Heart left ventricle (tissue), 13 donors: ENCODE results near the gene MTRFR.

Experiments
- POLR2A ChIP-seq, 2 donors: fragments of 450-650 bp; IDR thresholded peaks; one replicate each; pipeline ENCODE4 v1.6.1; 2017; ENCODE audit warnings: antibody characterized with exemption in 2 of 2, mild to moderate bottlenecking in 2 of 2, moderate library complexity in 2 of 2
- TF ChIP-seq, protein P1 (sequence below), 12 donors: fragments of 200-600 bp; sonication (generic) in 4 of 12; IDR thresholded peaks; one replicate each; pipeline versions ENCODE4 v1.5.0 to v1.8.0; 2018 to 2022; ENCODE audit warnings: antibody characterized with exemption in 12 of 12, mild to moderate bottlenecking in 5 of 12
- donor health status: ischemic (EF 13 %, LVEDD 7.1; RV severe dilation, severe dysfunction).
- donor health status: DM: no; HTN: yes; CAD: no.
- donor health status: DM: no; HTN: no; CAD: no.
- donor health status: ischemic (EF 25% LVEDD 6.9; RV normal size, moderate dysfunction).
- donor health status: ischemic (EF 25% LVEDD 5.7; RV mildly dilated, moderate dysfunction).
- donor health status: ischemic (EF 35%, LVEDD 5.7; RV mildly dilated, moderate dysfunction).
- donor health status: nonischemic (EF 11% LVEDD 7.7; RV severe dilation, severe dysfunction).
- donor health status: DM: yes; HTN: yes; CAD: no.
- donor health status: PGD.
- donor health status: ischemic (EF 29% LVEDD 5.4; RV normal size, mild dysfunction).
- donor health status: nonischemic (EF 23%, LVEDD 6.1; RV moderate dilation, normal function).

DNA sequence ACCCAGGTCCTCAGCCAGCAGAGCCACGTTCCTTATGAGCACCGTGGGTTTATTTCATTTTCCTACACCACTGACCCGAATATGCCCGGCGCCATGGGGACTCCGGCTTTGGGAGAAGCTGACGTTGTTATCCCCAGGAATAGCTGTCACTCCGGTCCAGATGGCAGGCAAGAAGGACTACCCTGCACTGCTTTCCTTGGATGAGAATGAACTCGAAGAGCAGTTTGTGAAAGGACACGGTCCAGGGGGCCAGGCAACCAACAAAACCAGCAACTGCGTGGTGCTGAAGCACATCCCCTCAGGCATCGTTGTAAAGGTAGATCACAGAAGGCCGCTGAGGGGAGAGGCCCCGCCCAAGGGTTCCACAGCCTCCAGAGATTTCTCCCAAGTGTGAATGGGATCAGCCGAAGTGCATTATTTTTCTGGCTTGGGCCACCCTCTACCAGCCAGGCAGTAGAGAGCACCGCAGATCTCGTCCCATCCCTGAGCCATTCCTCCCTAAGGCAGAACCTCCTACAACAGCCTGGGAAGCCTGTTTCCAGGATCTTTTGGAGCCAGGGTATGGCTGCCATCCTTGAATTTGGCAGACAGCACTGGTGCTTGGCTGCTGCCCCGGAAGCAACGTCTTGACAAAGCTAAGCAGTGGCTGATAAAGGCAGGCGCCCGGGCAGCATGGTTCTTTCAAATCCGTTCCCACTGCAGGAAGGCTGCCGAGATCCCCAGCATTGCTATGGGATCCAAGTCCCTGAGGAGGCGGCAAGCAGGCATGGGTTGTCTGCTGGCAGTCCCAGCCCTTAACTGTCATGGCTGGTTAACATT, 20.6 kb downstream of the MTRFR start:
- TF ChIP-seq, protein P1, sequence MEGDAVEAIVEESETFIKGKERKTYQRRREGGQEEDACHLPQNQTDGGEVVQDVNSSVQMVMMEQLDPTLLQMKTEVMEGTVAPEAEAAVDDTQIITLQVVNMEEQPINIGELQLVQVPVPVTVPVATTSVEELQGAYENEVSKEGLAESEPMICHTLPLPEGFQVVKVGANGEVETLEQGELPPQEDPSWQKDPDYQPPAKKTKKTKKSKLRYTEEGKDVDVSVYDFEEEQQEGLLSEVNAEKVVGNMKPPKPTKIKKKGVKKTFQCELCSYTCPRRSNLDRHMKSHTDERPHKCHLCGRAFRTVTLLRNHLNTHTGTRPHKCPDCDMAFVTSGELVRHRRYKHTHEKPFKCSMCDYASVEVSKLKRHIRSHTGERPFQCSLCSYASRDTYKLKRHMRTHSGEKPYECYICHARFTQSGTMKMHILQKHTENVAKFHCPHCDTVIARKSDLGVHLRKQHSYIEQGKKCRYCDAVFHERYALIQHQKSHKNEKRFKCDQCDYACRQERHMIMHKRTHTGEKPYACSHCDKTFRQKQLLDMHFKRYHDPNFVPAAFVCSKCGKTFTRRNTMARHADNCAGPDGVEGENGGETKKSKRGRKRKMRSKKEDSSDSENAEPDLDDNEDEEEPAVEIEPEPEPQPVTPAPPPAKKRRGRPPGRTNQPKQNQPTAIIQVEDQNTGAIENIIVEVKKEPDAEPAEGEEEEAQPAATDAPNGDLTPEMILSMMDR (IDR thresholded peaks at IDR 0.05), result no peak
- TF ChIP-seq POLR2A (IDR thresholded peaks at IDR 0.05), result no peak
